Mucosa of descending colon (tissue), 3 donors: Measurements from ENCODE around the gene CERS3. TPM values are rescaled to one million over a fixed set of nuclear protein-coding genes. Genes with fewer than 3 reads are reported as not detected.
"Not testable (repeated sequence)": the region's sequence is repeated elsewhere in the genome, so short reads cannot be mapped to it uniquely, and the experiment has no call there.

Experiments used
- ATAC-seq: fragments of 200-7000 bp; cut with Tn5 transposase; one replicate; pipeline ENCODE4 v1.9.1; 2020; ENCODE audit warnings: mild to moderate bottlenecking, moderate library complexity
- DNase-seq, 3 donors: peaks; one replicate each; pipeline ENCODE4 v3.0.0-alpha.2; 2020
- H3K36me3 ChIP-seq: fragments of 200-600 bp; one replicate; pipeline ENCODE4 v1.8.0; 2021; ENCODE audit warnings: low read depth, mild to moderate bottlenecking
- H3K4me1 ChIP-seq: fragments of 200-600 bp; one replicate; pipeline ENCODE4 v1.8.0; 2021; ENCODE audit warnings: low read depth, mild to moderate bottlenecking
- H3K4me3 ChIP-seq: fragments of 200-600 bp; one replicate; pipeline ENCODE4 v1.8.0; 2021; ENCODE audit warnings: mild to moderate bottlenecking
- H3K9me3 ChIP-seq: fragments of 200-600 bp; one replicate; pipeline ENCODE4 v1.8.0; 2021; ENCODE audit warnings: mild to moderate bottlenecking
- intact Hi-C, 2 donors: fragments of 100-400 bp; cut with DNase I in 1 of 2; cut with micrococcal nuclease in 1 of 2; formaldehyde crosslinking; loops; one replicate each; pipeline versions ENCODE4 v1.11.0 to v1.11.1; 2022; cut with DNase I, micrococcal nuclease
- total RNA-seq, 3 donors: library from RNA; stranded (reverse); fragmentation: NEBNext Ultra II Directional in 2 of 3; extraction: Animal tissue kit (Norgen Biotek cat#: 25700) in 2 of 3; gene quantifications; one replicate each; pipeline versions ENCODE4 v1.2.1 to v1.2.4, GENCODE V29; 2021 to 2023
- TF ChIP-seq, protein P1 (sequence below): fragments of 200-600 bp; IDR thresholded peaks from one replicate; pipeline ENCODE4 v1.8.0; 2022; ENCODE audit warnings: antibody characterized with exemption, mild to moderate bottlenecking
- donor health status: DM: no; HTN: no; CAD: no; lungs with moderate emphysema.
- donor health status: DM: no; HTN: no; CAD: no.
- donor health status: DM: no; HTN: yes; CAD: no.

The CERS3 gene
- total RNA-seq, 3 donors from 2014 or later = 0.22 TPM; not detected in 2

DNA sequence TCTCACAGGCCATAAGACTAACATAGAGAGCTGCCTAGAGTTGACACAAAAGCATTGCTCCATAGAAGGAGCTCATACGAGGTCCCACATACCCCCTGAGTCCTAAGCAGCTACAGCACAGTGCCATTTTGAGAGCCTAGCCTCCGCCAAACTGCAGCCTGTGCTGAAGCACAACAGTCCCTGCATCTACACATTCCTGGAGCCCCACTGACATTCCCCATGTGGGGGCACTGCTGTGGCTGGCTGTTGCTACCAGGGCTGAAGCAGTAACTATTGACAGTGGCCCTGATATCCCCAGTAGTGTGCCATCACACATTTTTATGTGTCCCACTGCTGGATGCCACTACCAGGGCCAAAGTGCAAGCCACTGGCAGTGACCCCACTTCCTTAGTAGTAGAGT is 80.3 kb downstream of the CERS3 start:
- H3K9me3 ChIP-seq = no peaks in the 10 kb centered on the region
- DNase-seq (no peak), ATAC-seq (no peak)
- H3K4me1 ChIP-seq = no peaks in the 10 kb centered on the region
- TF ChIP-seq, protein P1, sequence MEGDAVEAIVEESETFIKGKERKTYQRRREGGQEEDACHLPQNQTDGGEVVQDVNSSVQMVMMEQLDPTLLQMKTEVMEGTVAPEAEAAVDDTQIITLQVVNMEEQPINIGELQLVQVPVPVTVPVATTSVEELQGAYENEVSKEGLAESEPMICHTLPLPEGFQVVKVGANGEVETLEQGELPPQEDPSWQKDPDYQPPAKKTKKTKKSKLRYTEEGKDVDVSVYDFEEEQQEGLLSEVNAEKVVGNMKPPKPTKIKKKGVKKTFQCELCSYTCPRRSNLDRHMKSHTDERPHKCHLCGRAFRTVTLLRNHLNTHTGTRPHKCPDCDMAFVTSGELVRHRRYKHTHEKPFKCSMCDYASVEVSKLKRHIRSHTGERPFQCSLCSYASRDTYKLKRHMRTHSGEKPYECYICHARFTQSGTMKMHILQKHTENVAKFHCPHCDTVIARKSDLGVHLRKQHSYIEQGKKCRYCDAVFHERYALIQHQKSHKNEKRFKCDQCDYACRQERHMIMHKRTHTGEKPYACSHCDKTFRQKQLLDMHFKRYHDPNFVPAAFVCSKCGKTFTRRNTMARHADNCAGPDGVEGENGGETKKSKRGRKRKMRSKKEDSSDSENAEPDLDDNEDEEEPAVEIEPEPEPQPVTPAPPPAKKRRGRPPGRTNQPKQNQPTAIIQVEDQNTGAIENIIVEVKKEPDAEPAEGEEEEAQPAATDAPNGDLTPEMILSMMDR = no peak
- intact Hi-C loops = no loop called here
- no peaks in the 10 kb centered on the region for H3K36me3 ChIP-seq
- H3K4me3 ChIP-seq = no peak overlapping the region

- H3K4me1 ChIP-seq, H3K9me3 ChIP-seq, H3K4me3 ChIP-seq, intact Hi-C loops, ATAC-seq, DNase-seq, H3K36me3 ChIP-seq: not testable (repeated sequence)
Measured at GRCh38 chr15:100441063-100441462, 87.7 kb downstream of the CERS3 start.

GRCh38 chr15:100439514-100439913 is 89.2 kb downstream of the CERS3 start:
- no peak for ATAC-seq
- no peak overlapping the region for H3K4me3 ChIP-seq
- intact Hi-C loops = no loop called here
- no peaks in the 10 kb centered on the region for H3K9me3 ChIP-seq
- TF ChIP-seq, protein P1 = no peak
- H3K36me3 ChIP-seq = no peaks in the 10 kb centered on the region
- H3K4me1 ChIP-seq = no peaks in the 10 kb centered on the region
- DNase-seq = no peak

GRCh38 chr15:100438570-100438969 is 90.2 kb downstream of the CERS3 start:
- TF ChIP-seq, protein P1 = no peak
- intact Hi-C loops = no loop called here
- H3K4me3 ChIP-seq = no peak overlapping the region
- H3K9me3 ChIP-seq = no peaks in the 10 kb centered on the region
- DNase-seq = peak; percentile 49 to 69 (median 50)
- H3K4me1 ChIP-seq = no peaks in the 10 kb centered on the region
- no peak for ATAC-seq
- no peaks in the 10 kb centered on the region for H3K36me3 ChIP-seq

DNA sequence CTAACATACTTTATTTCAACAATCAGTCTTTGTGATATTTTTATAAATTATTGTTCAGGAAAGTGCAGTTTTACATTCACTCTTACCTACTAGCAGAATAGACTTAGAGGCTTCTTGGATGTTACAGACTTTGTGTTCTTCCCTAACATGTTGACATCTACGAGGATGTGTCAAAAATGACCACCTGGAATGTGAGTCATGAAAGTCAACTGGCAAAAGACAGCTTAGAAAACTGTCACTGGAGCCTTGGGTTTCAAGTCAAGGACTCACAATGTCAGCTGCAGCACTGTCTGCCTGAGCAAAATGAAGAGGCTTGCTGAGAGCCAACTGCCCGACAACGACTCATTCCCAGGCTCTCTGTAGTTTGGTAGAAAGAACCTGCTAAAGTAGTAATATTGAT is 91.5 kb downstream of the CERS3 start:
- no peaks in the 10 kb centered on the region for H3K36me3 ChIP-seq

GRCh38 chr15:100434561-100434960 is 94.2 kb downstream of the CERS3 start:
- no peaks in the 10 kb centered on the region for H3K4me1 ChIP-seq
- no peak for ATAC-seq
- no peak overlapping the region for H3K4me3 ChIP-seq
- H3K36me3 ChIP-seq = no peaks in the 10 kb centered on the region
- intact Hi-C loops = no loop called here
- no peaks in the 10 kb centered on the region for H3K9me3 ChIP-seq
- DNase-seq = no peak
- TF ChIP-seq, protein P1 = no peak

More for the DNA sequence above, 91.5 kb downstream of the CERS3 start:
- ATAC-seq (no peak), DNase-seq (no peak)
- H3K4me3 ChIP-seq = no peak overlapping the region
- H3K4me1 ChIP-seq = no peaks in the 10 kb centered on the region
- intact Hi-C loops = no loop called here
- H3K9me3 ChIP-seq = no peaks in the 10 kb centered on the region
- TF ChIP-seq, protein P1 = no peak
